GM19452 (cell line): ENCODE results near the gene NUDT14.

Experiments used
- ATAC-seq: cut with Tn5 transposase; IDR thresholded peaks from one replicate; pipeline ENCODE4 v1.9.1; 2021; ENCODE audit not compliant: unreplicated experiment

NUDT14 gene

GRCh38 chr14:105212541-105213300, 31.6 kb upstream of the NUDT14 start:
- ATAC-seq: no peak

- ATAC-seq: no peak
Measured at GRCh38 chr14:105211758-105212089, 30.6 kb upstream of the NUDT14 start.

GRCh38 chr14:105211086-105211757, 30.1 kb upstream of the NUDT14 start:
- ATAC-seq: no peak

GRCh38 chr14:105210266-105211025, 29.3 kb upstream of the NUDT14 start:
- no peak for ATAC-seq

GRCh38 chr14:105209646-105210045, 28.5 kb upstream of the NUDT14 start:
- no peak for ATAC-seq

GRCh38 chr14:105209091-105209490, 28.0 kb upstream of the NUDT14 start:
- no peak for ATAC-seq

GRCh38 chr14:105208738-105209075, 27.6 kb upstream of the NUDT14 start:
- ATAC-seq: no peak

DNA sequence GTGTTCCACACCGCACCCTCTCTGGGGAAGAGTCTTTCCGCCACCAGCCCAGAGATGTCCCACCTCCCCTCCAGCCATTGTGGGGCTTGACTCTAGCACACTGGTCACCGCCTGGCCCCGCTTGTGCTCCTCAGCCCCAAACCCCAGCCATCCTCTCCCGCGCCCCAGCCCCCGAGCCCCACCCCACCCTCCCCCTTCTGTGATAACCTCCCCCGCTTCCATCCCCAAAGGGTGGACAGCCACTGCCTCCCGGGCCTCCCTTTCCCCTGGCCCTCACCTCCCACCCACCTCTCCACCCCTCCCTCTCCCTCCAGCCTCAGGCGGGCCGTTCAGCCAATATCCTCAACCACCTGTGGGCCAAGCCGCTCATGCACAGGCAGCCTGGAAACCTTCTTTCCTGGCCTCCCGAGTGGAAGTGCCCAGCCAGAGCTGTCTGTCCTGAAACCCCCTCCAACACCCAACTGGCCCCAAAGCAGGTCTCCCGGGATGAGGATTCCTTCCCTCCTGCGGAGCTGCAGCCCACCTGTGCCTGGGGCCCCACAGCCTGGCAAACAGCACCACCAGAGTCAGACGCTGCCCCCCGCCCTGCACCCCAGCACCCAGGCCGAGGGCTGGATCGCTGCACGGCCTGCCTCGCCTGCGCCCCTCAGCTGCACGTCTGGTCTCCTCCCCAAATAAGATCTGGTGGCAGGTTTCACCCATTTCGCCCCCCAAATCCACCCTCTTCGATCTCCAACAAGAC, 27.1 kb upstream of the NUDT14 start:
- no peak for ATAC-seq

DNA sequence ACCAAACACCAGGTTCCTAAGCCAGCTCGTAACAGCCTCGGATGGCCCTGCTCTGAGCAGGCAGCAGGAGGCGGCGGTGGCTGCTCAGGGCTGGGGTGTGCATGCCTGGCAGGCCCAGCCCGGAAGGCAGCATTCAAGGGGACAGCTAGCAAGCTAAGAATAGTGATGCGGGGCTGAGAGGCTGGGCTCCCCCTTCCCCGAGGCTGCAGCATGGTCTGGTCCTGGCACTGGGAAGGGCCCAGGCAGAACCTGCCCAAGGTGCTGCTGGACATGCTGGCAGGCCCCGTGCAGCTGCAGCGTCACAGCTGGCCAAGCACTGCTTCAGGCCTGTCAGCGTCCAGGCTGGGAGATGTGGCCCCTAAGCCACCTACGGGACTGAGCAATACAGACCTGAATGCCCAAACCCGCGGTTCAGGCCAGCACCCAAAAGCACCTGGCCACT, 26.4 kb upstream of the NUDT14 start:
- no peak for ATAC-seq

- no peak for ATAC-seq
Measured at GRCh38 chr14:105206873-105207272, 25.8 kb upstream of the NUDT14 start.

GRCh38 chr14:105205673-105206208, 24.6 kb upstream of the NUDT14 start:
- no peak for ATAC-seq

GRCh38 chr14:105204931-105205672, 24.0 kb upstream of the NUDT14 start:
- no peak for ATAC-seq

DNA sequence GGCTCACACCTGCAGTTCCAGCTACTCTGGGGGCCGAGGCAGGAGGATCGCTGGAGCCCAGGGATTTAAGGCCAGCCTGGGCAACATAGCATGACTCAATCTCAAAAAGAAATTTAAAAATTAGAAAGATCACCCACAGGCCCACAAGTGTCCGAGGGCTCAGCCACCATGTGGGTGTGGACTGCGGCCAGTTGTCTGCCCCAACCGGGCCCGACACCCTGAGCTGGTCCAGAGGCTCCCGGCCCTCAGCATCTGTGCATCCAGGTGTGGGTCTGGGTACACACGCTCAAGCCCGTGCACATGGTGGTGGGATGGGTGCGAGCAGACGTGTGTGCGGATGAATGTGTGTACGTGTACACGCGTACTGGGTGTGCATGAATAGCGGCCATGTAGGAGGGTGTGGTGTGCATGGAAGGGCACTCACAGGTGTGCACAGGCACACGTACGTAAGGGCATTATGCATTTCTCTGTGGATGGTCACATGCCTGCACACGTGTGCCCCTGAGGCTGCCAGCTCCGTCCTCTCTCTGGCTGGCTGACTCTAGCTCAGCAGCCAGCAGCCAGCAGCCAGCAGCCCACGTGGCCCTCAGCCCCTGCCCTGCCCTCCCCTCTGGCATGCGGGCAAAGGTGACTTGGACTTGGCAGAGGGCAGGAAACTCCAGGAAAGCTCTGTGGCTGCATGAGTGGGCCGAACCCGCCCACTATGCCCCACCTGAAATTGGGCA, 23.3 kb upstream of the NUDT14 start:
- no peak for ATAC-seq

DNA sequence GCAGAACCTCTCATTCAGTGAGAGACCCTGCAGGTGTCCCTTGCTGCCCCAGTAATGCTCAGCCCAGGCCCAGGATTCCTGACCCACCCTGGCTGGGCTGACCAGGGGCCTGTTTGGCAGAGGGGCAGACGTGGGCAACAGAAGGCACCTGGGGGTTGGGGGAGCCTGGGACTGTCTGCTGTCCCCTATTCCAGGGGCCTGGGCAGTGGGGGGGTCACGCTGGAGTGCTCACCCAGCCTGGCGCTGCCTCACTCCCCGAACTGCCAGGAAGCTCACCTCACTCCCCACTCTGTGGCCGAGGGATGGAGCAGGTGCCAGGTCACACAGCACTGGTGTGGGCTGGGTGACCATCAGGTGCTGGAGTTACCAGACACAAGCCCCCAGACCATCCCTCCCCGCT, 22.6 kb upstream of the NUDT14 start:
- ATAC-seq: no peak

DNA sequence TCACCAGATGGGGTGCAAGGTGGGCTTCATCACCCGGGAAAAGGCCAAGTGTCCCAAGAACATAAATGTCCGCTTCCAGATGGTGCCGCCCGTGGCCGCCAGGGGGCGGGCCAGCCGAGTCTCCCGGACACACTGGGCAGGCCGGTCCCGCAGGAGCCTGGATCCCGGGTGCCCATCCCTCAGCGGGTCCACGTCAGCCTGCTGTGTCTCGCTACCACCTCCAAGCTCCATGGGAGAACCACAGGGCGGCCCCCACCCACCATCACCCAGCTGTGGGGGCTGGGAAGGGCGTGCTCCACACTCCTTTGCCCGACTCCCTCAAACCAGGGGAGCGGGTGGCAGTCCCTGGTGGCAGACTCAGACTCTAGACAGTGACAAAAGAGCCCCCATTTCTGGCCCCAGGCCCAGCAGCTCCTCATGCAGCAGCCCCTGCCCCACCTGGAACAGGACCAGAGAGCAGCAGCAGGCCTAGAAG, 22.0 kb upstream of the NUDT14 start:
- no peak for ATAC-seq

DNA sequence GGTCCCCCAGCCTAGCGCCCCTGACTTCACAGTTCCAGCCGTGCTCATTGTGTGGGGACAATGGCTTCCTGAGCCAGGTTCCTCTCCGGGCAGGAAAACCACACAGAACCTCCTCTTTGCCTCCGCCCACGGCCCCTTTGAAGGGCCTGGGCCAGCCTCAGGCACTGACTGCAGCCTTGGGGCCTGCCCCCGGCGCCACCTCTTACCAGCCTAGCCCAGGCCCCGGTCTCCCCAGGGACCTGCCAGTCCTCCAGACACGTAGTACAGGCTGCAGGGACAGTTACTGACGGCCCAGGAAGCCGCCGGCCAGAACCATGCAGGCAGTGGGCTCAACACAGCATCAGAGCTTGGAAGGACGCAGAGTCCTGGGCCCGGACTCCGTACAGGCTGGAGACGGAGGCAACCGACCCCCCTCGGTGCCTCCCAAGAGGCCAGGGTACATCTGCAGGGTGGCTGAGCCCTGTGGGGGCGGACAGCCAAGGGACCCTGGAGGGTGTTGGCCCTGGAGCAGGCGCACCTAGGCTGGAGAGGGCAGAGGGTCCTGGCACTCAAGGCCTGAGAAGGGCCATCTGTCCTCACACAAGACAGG, 20.9 kb upstream of the NUDT14 start:
- no peak for ATAC-seq

DNA sequence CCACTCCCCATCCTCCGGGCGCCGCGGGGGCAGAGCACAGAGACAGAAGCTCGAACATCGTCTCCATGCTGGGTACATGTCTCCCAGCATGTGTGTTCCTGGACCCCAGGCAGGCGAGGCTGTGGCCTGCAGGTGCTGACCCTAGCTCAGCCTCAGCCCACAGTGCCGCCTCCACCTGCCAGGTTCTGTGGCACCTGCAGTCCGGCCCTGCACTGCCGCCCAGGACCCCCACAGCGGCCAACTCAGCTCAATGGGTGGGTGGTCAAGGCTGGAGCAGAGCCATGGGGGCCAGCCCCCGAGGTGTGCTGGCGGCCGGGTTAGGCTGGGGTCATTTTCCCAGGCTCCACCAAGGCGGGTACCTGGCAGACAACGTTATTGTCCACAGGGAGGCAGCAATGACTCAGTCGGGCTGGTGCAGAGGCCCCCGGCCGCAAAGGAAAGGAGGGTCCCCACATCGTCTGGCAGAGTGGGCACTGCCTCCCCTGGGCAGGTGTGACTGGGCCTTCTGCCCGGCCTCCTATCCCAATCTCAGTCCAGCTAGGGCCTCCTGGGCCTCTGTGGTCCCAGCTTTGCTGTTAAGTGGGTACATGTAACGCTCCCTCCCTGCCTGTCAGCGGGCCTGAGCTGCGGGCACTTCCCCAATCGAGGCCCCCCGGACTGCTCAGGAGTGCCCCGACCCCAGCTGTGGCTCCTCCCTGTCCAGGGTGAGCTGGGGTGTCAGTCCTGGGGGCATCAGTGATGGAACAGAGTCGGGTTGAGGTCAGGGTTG, 20.2 kb upstream of the NUDT14 start:
- no peak for ATAC-seq

GRCh38 chr14:105200641-105201040, 19.5 kb upstream of the NUDT14 start:
- no peak for ATAC-seq

GRCh38 chr14:105200074-105200473, 19.0 kb upstream of the NUDT14 start:
- ATAC-seq: no peak
